ENCODE measurements around the gene ADAMTSL1.

ADAMTSL1 gene

DNA sequence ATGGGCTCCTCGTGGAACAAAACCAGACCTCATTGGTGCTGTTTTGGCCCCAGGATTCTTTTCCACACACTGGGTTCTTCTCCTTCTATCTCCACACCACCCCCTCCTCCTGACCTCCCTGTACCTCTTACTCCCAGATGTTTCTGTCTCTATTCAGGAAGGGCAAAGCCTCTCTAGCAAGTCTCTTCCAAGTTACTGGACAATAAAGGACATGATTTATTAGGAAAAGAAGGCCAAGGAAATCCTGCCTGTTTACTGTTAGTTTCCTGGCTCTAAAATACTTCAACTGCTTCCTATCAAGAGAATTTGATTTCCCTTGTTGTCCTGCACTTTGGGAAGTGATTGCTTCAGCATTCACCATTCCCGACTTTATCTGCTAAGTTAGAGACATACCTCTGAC lies 297.1 kb downstream of the ADAMTSL1 start:
- H3K4me3 ChIP-seq (ENCODE audit: low read length in 2 of 2) = no peak overlapping the region
- H3K4me1 ChIP-seq (ENCODE audit: control insufficient read depth in 2 of 2, insufficient read depth in 2 of 2, low read length in 2 of 2) = no peaks in the 10 kb centered on the region
- no peak overlapping the region for H3K9ac ChIP-seq (ENCODE audit: low read depth in 1 of 2, low read length in 2 of 2)
- H3K27me3 ChIP-seq (ENCODE audit: control insufficient read depth in 2 of 2, insufficient read depth in 2 of 2, low read length in 2 of 2) = no peaks in the 10 kb centered on the region
- no peaks in the 10 kb centered on the region for H3K9me3 ChIP-seq (ENCODE audit: control insufficient read depth in 2 of 2, low read length in 2 of 2)
- no peaks in the 10 kb centered on the region for H3K36me3 ChIP-seq (ENCODE audit: control insufficient read depth in 2 of 2, insufficient read depth in 2 of 2, low read length in 2 of 2)
- H3K27ac ChIP-seq (ENCODE audit: low read depth in 2 of 2, low read length in 2 of 2) = no peak overlapping the region

DNA sequence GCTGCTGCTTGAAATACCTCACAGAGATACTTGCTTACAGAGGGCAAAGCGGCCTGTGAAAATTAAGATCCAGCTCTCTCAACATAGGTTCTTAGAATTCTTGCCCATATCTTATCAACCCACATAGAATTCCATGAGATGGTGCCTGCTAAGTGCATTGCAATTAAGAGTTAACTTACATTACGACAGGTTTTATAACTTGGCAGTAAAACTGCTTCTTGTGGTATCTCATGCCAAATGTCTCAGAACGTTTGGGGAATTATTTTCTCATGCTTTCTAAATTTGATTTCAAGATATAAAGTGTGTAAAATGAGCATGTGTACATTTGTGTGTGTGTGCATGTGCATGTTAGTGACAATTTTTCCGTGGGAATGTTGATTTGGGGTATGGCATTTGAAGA lies 297.8 kb downstream of the ADAMTSL1 start:
- Histone ChIP-seq H3K4me1 (ENCODE audit: control insufficient read depth in 2 of 2, insufficient read depth in 2 of 2, low read length in 2 of 2) (no peaks in the 10 kb centered on the region), H3K27ac (ENCODE audit: low read depth in 2 of 2, low read length in 2 of 2) (no peak overlapping the region), H3K4me3 (ENCODE audit: low read length in 2 of 2) (no peak overlapping the region), H3K36me3 (ENCODE audit: control insufficient read depth in 2 of 2, insufficient read depth in 2 of 2, low read length in 2 of 2) (no peaks in the 10 kb centered on the region), H3K27me3 (ENCODE audit: control insufficient read depth in 2 of 2, insufficient read depth in 2 of 2, low read length in 2 of 2) (no peaks in the 10 kb centered on the region), H3K9ac (ENCODE audit: low read depth in 1 of 2, low read length in 2 of 2) (no peak overlapping the region), H3K9me3 (ENCODE audit: control insufficient read depth in 2 of 2, low read length in 2 of 2) (no peaks in the 10 kb centered on the region)

DNA sequence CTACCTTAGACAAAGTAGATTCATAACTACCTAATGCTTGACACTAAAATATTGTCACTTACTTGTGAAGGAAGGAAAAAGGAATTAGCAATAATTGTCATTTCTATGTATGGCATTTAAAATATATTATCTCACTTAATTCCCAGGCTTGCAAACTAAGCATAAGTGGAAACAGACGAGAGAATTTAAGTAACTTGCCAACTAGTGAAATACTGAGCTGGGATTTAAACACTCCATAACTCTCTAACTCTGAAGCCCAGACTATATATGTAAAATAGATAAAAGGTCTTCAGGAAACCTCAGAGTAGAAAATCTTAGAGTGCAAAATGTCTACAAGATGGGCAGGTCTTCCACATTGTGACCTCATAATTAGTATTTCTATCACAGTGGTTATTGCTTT lies 301.3 kb downstream of the ADAMTSL1 start:
- Histone ChIP-seq H3K9ac (ENCODE audit: low read depth in 1 of 2, low read length in 2 of 2) (no peak overlapping the region), H3K36me3 (ENCODE audit: control insufficient read depth in 2 of 2, insufficient read depth in 2 of 2, low read length in 2 of 2) (no peaks in the 10 kb centered on the region), H3K4me3 (ENCODE audit: low read length in 2 of 2) (no peak overlapping the region), H3K9me3 (ENCODE audit: control insufficient read depth in 2 of 2, low read length in 2 of 2) (no peaks in the 10 kb centered on the region), H3K27me3 (ENCODE audit: control insufficient read depth in 2 of 2, insufficient read depth in 2 of 2, low read length in 2 of 2) (no peaks in the 10 kb centered on the region), H3K27ac (ENCODE audit: low read depth in 2 of 2, low read length in 2 of 2) (no peak overlapping the region), H3K4me1 (ENCODE audit: control insufficient read depth in 2 of 2, insufficient read depth in 2 of 2, low read length in 2 of 2) (no peaks in the 10 kb centered on the region)

DNA sequence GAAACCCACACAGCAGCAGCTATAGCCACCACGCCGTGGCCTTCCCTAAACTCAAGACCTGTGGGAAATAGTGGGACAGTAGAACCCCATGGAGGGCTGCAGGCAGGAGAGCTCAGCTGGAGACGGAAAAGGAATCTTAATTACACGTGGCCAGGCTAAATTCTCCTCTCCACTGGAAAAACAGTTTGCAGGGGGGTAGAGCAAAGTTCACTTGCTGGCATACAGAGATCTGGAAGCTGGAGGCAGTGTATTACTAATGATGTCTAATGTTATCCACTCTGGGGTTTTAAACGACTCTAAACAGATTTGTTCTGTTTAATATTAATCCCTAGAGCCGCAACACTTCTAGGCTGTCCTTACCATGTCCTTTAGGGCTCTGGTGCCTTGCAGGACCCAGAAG lies 302.0 kb downstream of the ADAMTSL1 start:
- Histone ChIP-seq H3K4me1 (ENCODE audit: control insufficient read depth in 2 of 2, insufficient read depth in 2 of 2, low read length in 2 of 2) (no peaks in the 10 kb centered on the region), H3K36me3 (ENCODE audit: control insufficient read depth in 2 of 2, insufficient read depth in 2 of 2, low read length in 2 of 2) (no peaks in the 10 kb centered on the region), H3K4me3 (ENCODE audit: low read length in 2 of 2) (no peak overlapping the region), H3K27me3 (ENCODE audit: control insufficient read depth in 2 of 2, insufficient read depth in 2 of 2, low read length in 2 of 2) (no peaks in the 10 kb centered on the region), H3K9me3 (ENCODE audit: control insufficient read depth in 2 of 2, low read length in 2 of 2) (no peaks in the 10 kb centered on the region), H3K27ac (ENCODE audit: low read depth in 2 of 2, low read length in 2 of 2) (no peak overlapping the region), H3K9ac (ENCODE audit: low read depth in 1 of 2, low read length in 2 of 2) (no peak overlapping the region)

- Histone ChIP-seq H3K4me3 (ENCODE audit: low read length in 2 of 2) (no peak overlapping the region), H3K9me3 (ENCODE audit: control insufficient read depth in 2 of 2, low read length in 2 of 2) (no peaks in the 10 kb centered on the region), H3K9ac (ENCODE audit: low read depth in 1 of 2, low read length in 2 of 2) (no peak overlapping the region), H3K36me3 (ENCODE audit: control insufficient read depth in 2 of 2, insufficient read depth in 2 of 2, low read length in 2 of 2) (no peaks in the 10 kb centered on the region), H3K4me1 (ENCODE audit: control insufficient read depth in 2 of 2, insufficient read depth in 2 of 2, low read length in 2 of 2) (no peaks in the 10 kb centered on the region), H3K27me3 (ENCODE audit: control insufficient read depth in 2 of 2, insufficient read depth in 2 of 2, low read length in 2 of 2) (no peaks in the 10 kb centered on the region), H3K27ac (ENCODE audit: low read depth in 2 of 2, low read length in 2 of 2) (no peak overlapping the region)
Measured at GRCh38 chr9:18776836-18777820, 303.2 kb downstream of the ADAMTSL1 start.

DNA sequence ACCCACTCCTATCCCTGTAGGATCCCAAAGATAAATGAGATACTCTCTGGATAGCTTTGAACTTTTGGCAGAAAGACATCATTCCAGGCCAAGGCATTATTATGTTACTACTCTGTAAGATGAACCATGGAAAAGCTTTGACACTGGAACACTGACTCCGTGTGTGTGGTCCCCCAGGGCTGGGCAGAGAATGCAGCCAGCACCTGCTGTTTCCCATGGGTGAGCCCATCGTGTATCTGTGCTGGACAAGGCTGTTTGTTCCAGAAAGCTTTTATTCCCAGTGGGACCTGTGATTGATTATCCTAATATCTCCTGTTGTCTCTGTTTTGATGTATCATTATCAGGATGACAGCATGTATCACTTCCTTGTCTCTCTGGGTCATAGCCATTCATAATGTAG lies 304.2 kb downstream of the ADAMTSL1 start:
- H3K4me1 ChIP-seq (ENCODE audit: control insufficient read depth in 2 of 2, insufficient read depth in 2 of 2, low read length in 2 of 2) = no peaks in the 10 kb centered on the region

DNA sequence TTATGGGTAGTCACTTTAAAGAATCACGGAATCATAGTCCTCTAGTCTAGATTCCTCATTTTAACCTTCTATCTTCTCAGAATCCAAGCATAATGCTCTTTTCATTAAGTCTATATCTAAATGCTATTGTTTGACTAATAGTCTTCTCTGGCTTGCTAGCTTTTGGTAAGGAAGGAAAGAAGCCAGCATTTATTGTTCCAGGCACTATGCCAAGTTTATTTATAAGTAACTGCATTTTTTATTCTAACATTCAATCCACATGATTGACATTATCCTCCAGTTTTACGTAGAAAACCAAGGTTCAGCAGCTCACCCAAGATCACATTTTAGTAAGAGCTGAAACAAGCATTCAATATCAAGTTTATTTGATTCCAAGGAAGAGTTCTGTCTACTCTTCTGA lies 304.9 kb downstream of the ADAMTSL1 start:
- H3K4me3 ChIP-seq (ENCODE audit: low read length in 2 of 2) = no peak overlapping the region
- no peaks in the 10 kb centered on the region for H3K36me3 ChIP-seq (ENCODE audit: control insufficient read depth in 2 of 2, insufficient read depth in 2 of 2, low read length in 2 of 2)
- no peak overlapping the region for H3K27ac ChIP-seq (ENCODE audit: low read depth in 2 of 2, low read length in 2 of 2)
- no peak overlapping the region for H3K9ac ChIP-seq (ENCODE audit: low read depth in 1 of 2, low read length in 2 of 2)
- H3K4me1 ChIP-seq (ENCODE audit: control insufficient read depth in 2 of 2, insufficient read depth in 2 of 2, low read length in 2 of 2) = no peaks in the 10 kb centered on the region
- no peaks in the 10 kb centered on the region for H3K9me3 ChIP-seq (ENCODE audit: control insufficient read depth in 2 of 2, low read length in 2 of 2)
- no peaks in the 10 kb centered on the region for H3K27me3 ChIP-seq (ENCODE audit: control insufficient read depth in 2 of 2, insufficient read depth in 2 of 2, low read length in 2 of 2)

More for the DNA sequence above, 304.2 kb downstream of the ADAMTSL1 start:
- Histone ChIP-seq H3K27ac (ENCODE audit: low read depth in 2 of 2, low read length in 2 of 2) (no peak overlapping the region), H3K4me3 (ENCODE audit: low read length in 2 of 2) (no peak overlapping the region), H3K9me3 (ENCODE audit: control insufficient read depth in 2 of 2, low read length in 2 of 2) (no peaks in the 10 kb centered on the region), H3K36me3 (ENCODE audit: control insufficient read depth in 2 of 2, insufficient read depth in 2 of 2, low read length in 2 of 2) (no peaks in the 10 kb centered on the region), H3K9ac (ENCODE audit: low read depth in 1 of 2, low read length in 2 of 2) (no peak overlapping the region), H3K27me3 (ENCODE audit: control insufficient read depth in 2 of 2, insufficient read depth in 2 of 2, low read length in 2 of 2) (no peaks in the 10 kb centered on the region)

DNA sequence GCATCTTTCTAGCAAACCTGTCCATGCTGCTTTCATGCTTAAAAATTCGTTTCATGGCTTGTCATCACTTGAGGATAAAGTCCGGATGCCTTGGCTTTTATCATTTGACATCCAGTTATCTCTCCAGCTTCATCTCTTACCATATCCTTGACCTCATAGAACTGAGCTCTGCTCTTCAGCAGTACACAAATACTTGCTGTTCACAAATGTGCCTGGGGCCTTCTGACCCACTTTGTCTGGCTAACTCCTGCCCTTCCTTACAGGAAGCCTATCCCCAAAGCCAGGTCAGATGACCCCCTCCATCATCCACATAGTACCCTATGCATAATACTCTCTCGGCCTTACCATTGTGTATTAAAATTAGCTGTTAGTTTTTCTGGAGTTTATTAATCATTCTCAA lies 310.0 kb downstream of the ADAMTSL1 start:
- H3K27me3 ChIP-seq (ENCODE audit: control insufficient read depth in 2 of 2, insufficient read depth in 2 of 2, low read length in 2 of 2) = no peaks in the 10 kb centered on the region
- no peak overlapping the region for H3K27ac ChIP-seq (ENCODE audit: low read depth in 2 of 2, low read length in 2 of 2)
- H3K36me3 ChIP-seq (ENCODE audit: control insufficient read depth in 2 of 2, insufficient read depth in 2 of 2, low read length in 2 of 2) = no peaks in the 10 kb centered on the region
- H3K9me3 ChIP-seq (ENCODE audit: control insufficient read depth in 2 of 2, low read length in 2 of 2) = no peaks in the 10 kb centered on the region
- no peaks in the 10 kb centered on the region for H3K4me1 ChIP-seq (ENCODE audit: control insufficient read depth in 2 of 2, insufficient read depth in 2 of 2, low read length in 2 of 2)
- no peak overlapping the region for H3K9ac ChIP-seq (ENCODE audit: low read depth in 1 of 2, low read length in 2 of 2)
- H3K4me3 ChIP-seq (ENCODE audit: low read length in 2 of 2) = no peak overlapping the region

DNA sequence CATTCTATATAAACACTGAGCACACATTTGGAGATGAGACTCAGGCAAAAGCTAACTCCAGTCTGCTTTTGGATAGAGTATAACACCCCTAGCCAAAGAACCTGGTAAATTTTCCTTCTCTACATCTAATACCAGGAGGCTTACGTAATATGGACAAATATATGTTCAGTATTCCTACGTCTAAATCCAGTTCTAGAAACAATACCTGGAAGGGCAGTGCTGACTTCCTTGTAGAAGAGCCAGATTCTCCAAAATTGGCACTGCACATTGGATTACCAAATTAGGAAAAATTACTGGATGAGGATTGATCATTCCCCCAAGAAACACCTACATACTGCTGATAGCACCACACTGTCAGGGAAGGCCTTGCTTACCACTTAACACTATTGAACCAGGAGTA lies 311.7 kb downstream of the ADAMTSL1 start:
- Histone ChIP-seq H3K4me3 (ENCODE audit: low read length in 2 of 2) (no peak overlapping the region), H3K27ac (ENCODE audit: low read depth in 2 of 2, low read length in 2 of 2) (no peak overlapping the region), H3K4me1 (ENCODE audit: control insufficient read depth in 2 of 2, insufficient read depth in 2 of 2, low read length in 2 of 2) (no peaks in the 10 kb centered on the region), H3K36me3 (ENCODE audit: control insufficient read depth in 2 of 2, insufficient read depth in 2 of 2, low read length in 2 of 2) (no peaks in the 10 kb centered on the region), H3K9ac (ENCODE audit: low read depth in 1 of 2, low read length in 2 of 2) (no peak overlapping the region), H3K27me3 (ENCODE audit: control insufficient read depth in 2 of 2, insufficient read depth in 2 of 2, low read length in 2 of 2) (no peaks in the 10 kb centered on the region), H3K9me3 (ENCODE audit: control insufficient read depth in 2 of 2, low read length in 2 of 2) (no peaks in the 10 kb centered on the region)

GRCh38 chr9:18786196-18786595 lies 312.2 kb downstream of the ADAMTSL1 start:
- no peaks in the 10 kb centered on the region for H3K36me3 ChIP-seq (ENCODE audit: control insufficient read depth in 2 of 2, insufficient read depth in 2 of 2, low read length in 2 of 2)
- no peaks in the 10 kb centered on the region for H3K27me3 ChIP-seq (ENCODE audit: control insufficient read depth in 2 of 2, insufficient read depth in 2 of 2, low read length in 2 of 2)
- no peak overlapping the region for H3K9ac ChIP-seq (ENCODE audit: low read depth in 1 of 2, low read length in 2 of 2)
- no peaks in the 10 kb centered on the region for H3K9me3 ChIP-seq (ENCODE audit: control insufficient read depth in 2 of 2, low read length in 2 of 2)
- no peak overlapping the region for H3K4me3 ChIP-seq (ENCODE audit: low read length in 2 of 2)
- H3K27ac ChIP-seq (ENCODE audit: low read depth in 2 of 2, low read length in 2 of 2) = no peak overlapping the region
- no peaks in the 10 kb centered on the region for H3K4me1 ChIP-seq (ENCODE audit: control insufficient read depth in 2 of 2, insufficient read depth in 2 of 2, low read length in 2 of 2)
